ENCODE measurements around the gene LHPP.
A peak's percentile ranks its signal among the peaks of the same experiment; 100 is the strongest.

LHPP gene, protein sequence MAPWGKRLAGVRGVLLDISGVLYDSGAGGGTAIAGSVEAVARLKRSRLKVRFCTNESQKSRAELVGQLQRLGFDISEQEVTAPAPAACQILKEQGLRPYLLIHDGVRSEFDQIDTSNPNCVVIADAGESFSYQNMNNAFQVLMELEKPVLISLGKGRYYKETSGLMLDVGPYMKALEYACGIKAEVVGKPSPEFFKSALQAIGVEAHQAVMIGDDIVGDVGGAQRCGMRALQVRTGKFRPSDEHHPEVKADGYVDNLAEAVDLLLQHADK

GRCh38 chr10:124461642-124462347, at the start of gene LHPP:
Gene LHPP, plus strand, starts transcription at chr10:124461823. Its CDS starts 40 bp downstream, at chr10:124461863.
- TF ChIP-seq JUND (IDR thresholded peaks at IDR 0.05; ENCODE audit: low read depth) = no peak
- in situ Hi-C loops (cut with HindIII; ENCODE audit: low pct_unique_long_range_greater_than_20kb, low sequenced_read_pairs) = no loop called here
- peak; percentile 83 for DNase-seq (ENCODE audit: low read depth in 1 of 2, low spot score in 1 of 2)

DNA sequence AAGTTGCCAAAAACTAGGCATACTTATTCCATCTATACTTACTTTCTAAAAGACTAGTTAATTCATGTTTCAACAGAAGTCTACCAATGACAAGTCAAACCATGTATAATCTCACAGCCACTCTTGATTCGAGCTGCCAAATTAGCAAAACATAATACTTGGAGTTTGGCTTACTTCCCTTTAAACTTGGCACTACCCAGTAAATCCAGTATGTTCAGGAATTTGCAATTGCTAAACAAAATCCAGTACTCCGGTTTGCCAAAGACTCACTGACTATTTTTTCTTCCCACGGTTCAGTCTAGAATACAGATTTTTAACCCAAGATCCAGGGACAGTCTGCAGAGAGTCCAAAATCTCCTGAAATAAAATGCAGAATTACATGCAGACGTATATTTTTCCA, 47.5 kb upstream of the LHPP start:
- DNase-seq (ENCODE audit: low read depth in 1 of 2, low spot score in 1 of 2) = no peak
- TF ChIP-seq JUND (IDR thresholded peaks at IDR 0.05; ENCODE audit: low read depth) = no peak
- in situ Hi-C loops (cut with HindIII; ENCODE audit: low pct_unique_long_range_greater_than_20kb, low sequenced_read_pairs) = no loop called here

DNA sequence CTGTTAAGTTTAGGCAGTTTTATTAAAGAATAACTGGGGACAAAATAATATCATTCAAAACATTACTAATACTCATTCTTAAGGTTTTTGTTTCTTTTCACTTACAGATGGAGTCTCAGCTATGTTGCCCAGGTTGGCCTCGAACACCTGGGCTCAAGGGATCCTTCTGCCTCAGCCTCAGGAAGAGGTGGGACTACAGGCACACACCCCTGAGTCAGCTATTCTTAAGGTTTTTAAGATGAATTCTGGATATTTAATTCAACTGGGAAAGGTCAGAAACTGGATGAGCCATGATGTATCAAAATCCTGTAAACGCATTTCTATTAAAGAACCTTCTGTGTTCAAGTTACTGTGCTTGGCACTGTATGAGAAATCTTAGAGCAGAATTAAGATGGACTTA, 46.4 kb upstream of the LHPP start:
- in situ Hi-C loops (cut with HindIII; ENCODE audit: low pct_unique_long_range_greater_than_20kb, low sequenced_read_pairs) = no loop called here
- no peak for DNase-seq (ENCODE audit: low read depth in 1 of 2, low spot score in 1 of 2)
- no peak for TF ChIP-seq JUND (IDR thresholded peaks at IDR 0.05; ENCODE audit: low read depth)

- TF ChIP-seq JUND (IDR thresholded peaks at IDR 0.05; ENCODE audit: low read depth) = no peak
- in situ Hi-C loops (cut with HindIII; ENCODE audit: low pct_unique_long_range_greater_than_20kb, low sequenced_read_pairs) = no loop called here
- peak in 1 of 2 experiments; percentile 7 for DNase-seq (ENCODE audit: low read depth in 1 of 2, low spot score in 1 of 2)
These were observed 44.9 kb upstream of the LHPP start for GRCh38 chr10:124416733-124417132.

GRCh38 chr10:124417895-124418725, 43.5 kb upstream of the LHPP start:
- DNase-seq (ENCODE audit: low read depth in 1 of 2, low spot score in 1 of 2) = peak in 1 of 2 experiments; percentile 28
- TF ChIP-seq JUND (IDR thresholded peaks at IDR 0.05; ENCODE audit: low read depth) = no peak
- in situ Hi-C loops (cut with HindIII; ENCODE audit: low pct_unique_long_range_greater_than_20kb, low sequenced_read_pairs) = no loop called here

DNA sequence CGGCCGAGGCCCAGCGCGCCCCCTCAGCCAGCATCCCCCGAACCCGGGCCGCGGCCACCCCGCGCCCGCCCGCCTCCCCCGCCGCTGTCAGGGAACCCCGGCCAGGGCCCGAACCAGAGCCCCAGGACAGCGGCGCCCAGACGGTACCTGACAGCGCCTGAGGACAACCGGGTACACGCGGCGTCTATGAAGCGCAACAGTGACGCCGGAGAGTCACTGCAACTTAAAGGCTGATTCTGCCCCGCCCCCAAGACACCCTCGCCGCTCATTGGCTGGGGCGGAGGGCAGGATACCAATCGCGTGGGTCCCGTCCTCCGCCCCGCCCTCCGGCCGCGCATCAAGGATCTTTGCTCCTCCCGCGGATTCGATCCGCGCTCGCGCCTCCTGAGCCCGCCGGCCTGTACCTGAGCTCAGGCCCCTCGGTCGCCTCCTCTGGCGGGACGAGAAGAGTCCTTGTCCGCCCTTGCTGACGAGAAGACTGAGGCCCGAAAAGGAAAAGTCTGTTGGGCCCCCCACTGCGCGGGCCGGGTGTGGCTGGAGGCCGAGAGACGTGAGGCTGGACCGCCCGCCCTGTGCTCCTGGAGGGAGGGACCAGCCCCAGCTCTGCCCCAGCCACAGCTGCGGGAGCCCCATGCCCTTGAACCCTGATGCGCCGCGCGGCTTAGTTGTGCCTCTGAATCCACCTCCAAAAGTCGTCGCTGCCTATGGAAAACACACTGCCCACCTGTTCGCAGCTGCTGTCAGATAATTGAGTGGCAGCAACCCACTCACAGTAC, 42.7 kb upstream of the LHPP start, which contains the start of gene OAT:
Gene OAT (minus strand): TSS at position 198 of the 776 bp plus-strand sequence. CDS start 6,752 bp downstream, outside the sequence.
- no peak for TF ChIP-seq JUND (IDR thresholded peaks at IDR 0.05; ENCODE audit: low read depth)
- peak; percentile 88 to 96 for DNase-seq (ENCODE audit: low read depth in 1 of 2, low spot score in 1 of 2)
- in situ Hi-C loops (cut with HindIII; ENCODE audit: low pct_unique_long_range_greater_than_20kb, low sequenced_read_pairs) = no loop called here

GRCh38 chr10:124419635-124420034, 42.0 kb upstream of the LHPP start:
- DNase-seq (ENCODE audit: low read depth in 1 of 2, low spot score in 1 of 2) = no peak
- in situ Hi-C loops (cut with HindIII; ENCODE audit: low pct_unique_long_range_greater_than_20kb, low sequenced_read_pairs) = no loop called here
- no peak for TF ChIP-seq JUND (IDR thresholded peaks at IDR 0.05; ENCODE audit: low read depth)

DNA sequence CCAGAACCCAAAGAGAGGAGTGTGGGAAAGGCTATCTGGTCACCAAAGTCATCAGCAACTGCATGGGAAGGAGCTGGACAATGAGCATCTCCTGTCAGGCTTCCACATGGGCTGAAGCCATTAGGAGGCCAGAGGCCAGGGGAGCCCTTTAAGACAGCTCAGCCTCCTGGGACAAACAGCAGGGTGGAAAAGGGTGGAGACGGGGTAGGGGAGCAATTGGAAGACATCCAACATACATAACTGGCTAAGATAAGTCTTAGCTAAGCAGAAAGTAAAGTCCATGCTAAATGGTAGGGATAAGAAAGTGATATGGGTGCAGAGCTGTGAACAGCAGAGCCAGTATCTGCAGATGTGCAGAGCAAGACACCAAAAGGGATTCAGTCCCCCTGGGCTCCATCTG, 41.4 kb upstream of the LHPP start:
- no peak for DNase-seq (ENCODE audit: low read depth in 1 of 2, low spot score in 1 of 2)
- in situ Hi-C loops (cut with HindIII; ENCODE audit: low pct_unique_long_range_greater_than_20kb, low sequenced_read_pairs) = no loop called here

GRCh38 chr10:124422742-124423141, 38.9 kb upstream of the LHPP start:
- in situ Hi-C loops (cut with HindIII; ENCODE audit: low pct_unique_long_range_greater_than_20kb, low sequenced_read_pairs) = no loop called here
- no peak for TF ChIP-seq JUND (IDR thresholded peaks at IDR 0.05; ENCODE audit: low read depth)
- DNase-seq (ENCODE audit: low read depth in 1 of 2, low spot score in 1 of 2) = no peak

More for the DNA sequence above, 41.4 kb upstream of the LHPP start:
- no peak for TF ChIP-seq JUND (IDR thresholded peaks at IDR 0.05; ENCODE audit: low read depth)

- in situ Hi-C loops (cut with HindIII; ENCODE audit: low pct_unique_long_range_greater_than_20kb, low sequenced_read_pairs) = no loop called here
- no peak for TF ChIP-seq JUND (IDR thresholded peaks at IDR 0.05; ENCODE audit: low read depth)
- no peak for DNase-seq (ENCODE audit: low read depth in 1 of 2, low spot score in 1 of 2)
These were observed 37.8 kb upstream of the LHPP start for GRCh38 chr10:124423813-124424212.

DNA sequence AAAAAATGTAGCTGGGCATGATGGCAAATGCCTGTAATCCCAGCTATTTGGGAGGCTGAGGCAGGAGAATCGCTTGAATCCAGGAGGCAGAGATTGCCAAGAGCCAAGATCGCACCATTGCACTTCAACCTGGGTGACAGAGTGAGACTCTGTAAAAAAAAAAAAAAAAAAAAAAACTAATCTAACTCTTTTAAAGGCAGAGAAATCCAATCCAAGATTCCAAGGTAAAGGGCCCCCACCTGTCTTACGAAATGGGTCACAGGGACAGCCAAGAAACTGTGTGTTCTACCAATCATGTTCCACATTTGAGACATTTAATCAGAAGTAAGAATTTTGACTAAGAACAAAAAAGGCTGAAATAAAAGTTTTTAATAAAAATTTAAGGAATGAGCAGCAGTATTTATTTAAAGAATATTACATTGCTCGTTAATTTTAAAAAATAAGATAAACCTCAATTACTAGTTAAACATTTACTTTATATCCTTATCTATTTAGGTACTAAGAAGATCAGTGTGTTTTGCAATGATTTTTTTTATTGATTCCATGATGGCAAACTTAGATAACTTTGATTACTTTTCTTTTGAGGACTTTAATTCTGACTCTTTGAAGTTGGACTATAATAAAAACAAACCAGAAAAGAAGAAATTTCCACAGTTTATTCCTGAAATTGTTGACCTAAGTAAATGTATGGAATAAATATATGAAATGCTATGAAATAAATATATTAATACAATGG, 36.2 kb upstream of the LHPP start:
- TF ChIP-seq JUND (IDR thresholded peaks at IDR 0.05; ENCODE audit: low read depth) = no peak
- DNase-seq (ENCODE audit: low read depth in 1 of 2, low spot score in 1 of 2) = no peak
- in situ Hi-C loops (cut with HindIII; ENCODE audit: low pct_unique_long_range_greater_than_20kb, low sequenced_read_pairs) = no loop called here

Measured in T47D (cell line).